Lower lobe of right lung (tissue), 2 donors: ENCODE data around the gene ANO10. TPM values are rescaled to one million over a fixed set of nuclear protein-coding genes. Genes with fewer than 3 reads are reported as not detected.

Experiments used
- ATAC-seq, 2 donors: fragments of 200-7000 bp; cut with Tn5 transposase; one replicate each; pipeline ENCODE4 v1.9.1; 2020 to 2022; ENCODE audit warnings: mild to moderate bottlenecking in 2 of 2, moderate library complexity in 2 of 2
- DNase-seq: peaks from one replicate; pipeline ENCODE4 v3.0.0-alpha.2; 2020
- H3K27ac ChIP-seq: fragments of 200-600 bp; one replicate; pipeline ENCODE4 v1.8.0; 2022
- H3K27me3 ChIP-seq: fragments of 200-600 bp; one replicate; pipeline ENCODE4 v1.8.0; 2022; ENCODE audit warnings: low read depth
- H3K36me3 ChIP-seq: fragments of 200-600 bp; one replicate; pipeline ENCODE4 v1.8.0; 2022; ENCODE audit warnings: mild to moderate bottlenecking
- H3K4me1 ChIP-seq: fragments of 200-600 bp; one replicate; pipeline ENCODE4 v1.8.0; 2022
- H3K4me3 ChIP-seq: fragments of 200-600 bp; one replicate; pipeline ENCODE4 v1.8.0; 2022; ENCODE audit warnings: mild to moderate bottlenecking
- H3K9me3 ChIP-seq: fragments of 200-600 bp; one replicate; pipeline ENCODE4 v1.8.0; 2022
- intact Hi-C: fragments of 100-400 bp; cut with DNase I; formaldehyde crosslinking; loops from one replicate; pipeline ENCODE4 v1.11.0; 2022
- total RNA-seq: library from RNA; stranded (reverse); fragmentation: NEBNext Ultra II Directional; extraction: Animal tissue kit (Norgen Biotek cat#: 25700); gene quantifications from one replicate; pipeline ENCODE4 v1.2.1, GENCODE V29; 2021
- TF ChIP-seq, protein P1 (sequence below): fragments of 200-600 bp; IDR thresholded peaks from one replicate; pipeline ENCODE4 v1.8.0; 2022; ENCODE audit warnings: antibody characterized with exemption, mild to moderate bottlenecking
- donor health status: DM: no; HTN: yes; CAD: no; lungs with severe emphysema.

The ANO10 gene
- total RNA-seq, 1 donor from 2014 or later: 32.3 TPM

GRCh38 chr3:43540624-43541023 is 81.2 kb downstream of the ANO10 start:
- no peaks in the 10 kb centered on the region for H3K27me3 ChIP-seq
- ATAC-seq: no peak
- H3K36me3 ChIP-seq: no peaks in the 10 kb centered on the region
- no peaks in the 10 kb centered on the region for H3K9me3 ChIP-seq
- H3K4me1 ChIP-seq: no peaks in the 10 kb centered on the region
- no peak for DNase-seq
- H3K4me3 ChIP-seq: no peak overlapping the region
- no peak overlapping the region for H3K27ac ChIP-seq
- TF ChIP-seq, protein P1, sequence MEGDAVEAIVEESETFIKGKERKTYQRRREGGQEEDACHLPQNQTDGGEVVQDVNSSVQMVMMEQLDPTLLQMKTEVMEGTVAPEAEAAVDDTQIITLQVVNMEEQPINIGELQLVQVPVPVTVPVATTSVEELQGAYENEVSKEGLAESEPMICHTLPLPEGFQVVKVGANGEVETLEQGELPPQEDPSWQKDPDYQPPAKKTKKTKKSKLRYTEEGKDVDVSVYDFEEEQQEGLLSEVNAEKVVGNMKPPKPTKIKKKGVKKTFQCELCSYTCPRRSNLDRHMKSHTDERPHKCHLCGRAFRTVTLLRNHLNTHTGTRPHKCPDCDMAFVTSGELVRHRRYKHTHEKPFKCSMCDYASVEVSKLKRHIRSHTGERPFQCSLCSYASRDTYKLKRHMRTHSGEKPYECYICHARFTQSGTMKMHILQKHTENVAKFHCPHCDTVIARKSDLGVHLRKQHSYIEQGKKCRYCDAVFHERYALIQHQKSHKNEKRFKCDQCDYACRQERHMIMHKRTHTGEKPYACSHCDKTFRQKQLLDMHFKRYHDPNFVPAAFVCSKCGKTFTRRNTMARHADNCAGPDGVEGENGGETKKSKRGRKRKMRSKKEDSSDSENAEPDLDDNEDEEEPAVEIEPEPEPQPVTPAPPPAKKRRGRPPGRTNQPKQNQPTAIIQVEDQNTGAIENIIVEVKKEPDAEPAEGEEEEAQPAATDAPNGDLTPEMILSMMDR: no peak
- intact Hi-C loops: no loop called here

GRCh38 chr3:43539321-43539720 is 82.5 kb downstream of the ANO10 start:
- no peak overlapping the region for H3K4me3 ChIP-seq
- DNase-seq: no peak
- H3K9me3 ChIP-seq: no peaks in the 10 kb centered on the region
- H3K27me3 ChIP-seq: no peaks in the 10 kb centered on the region
- no peak for ATAC-seq
- no peak overlapping the region for H3K27ac ChIP-seq
- no peaks in the 10 kb centered on the region for H3K36me3 ChIP-seq
- intact Hi-C loops: no loop called here
- no peaks in the 10 kb centered on the region for H3K4me1 ChIP-seq
- TF ChIP-seq, protein P1: no peak

- no peaks in the 10 kb centered on the region for H3K27me3 ChIP-seq
- no peaks in the 10 kb centered on the region for H3K9me3 ChIP-seq
- H3K4me3 ChIP-seq: no peak overlapping the region
- no peaks in the 10 kb centered on the region for H3K4me1 ChIP-seq
- DNase-seq (no peak), ATAC-seq (no peak)
- intact Hi-C loops: no loop called here
- TF ChIP-seq, protein P1: no peak
- no peaks in the 10 kb centered on the region for H3K36me3 ChIP-seq
- H3K27ac ChIP-seq: no peak overlapping the region
Observed at GRCh38 chr3:43537225-43537624, 84.6 kb downstream of the ANO10 start.

DNA sequence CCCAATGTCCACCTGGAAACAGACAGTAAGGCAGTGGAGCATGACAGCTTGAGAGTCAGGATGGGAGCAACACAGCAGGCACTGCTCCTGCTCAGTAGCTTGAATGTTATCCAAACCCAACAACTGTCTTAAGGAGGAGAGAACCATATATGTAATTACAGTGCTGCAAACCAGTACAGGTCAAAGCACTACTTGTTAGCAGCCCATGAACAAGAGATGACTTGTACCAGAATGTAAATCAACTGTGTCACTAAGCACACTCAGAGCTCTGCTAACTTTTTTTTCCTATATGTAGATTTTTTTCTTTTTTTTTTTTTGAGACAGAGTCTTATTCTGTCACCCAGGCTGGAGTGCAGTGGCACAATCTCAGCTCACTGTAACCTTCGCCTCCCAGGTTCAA is 87.1 kb downstream of the ANO10 start:
- TF ChIP-seq, protein P1: no peak
- Histone ChIP-seq H3K36me3 (no peaks in the 10 kb centered on the region), H3K9me3 (no peaks in the 10 kb centered on the region), H3K27ac (no peak overlapping the region), H3K4me3 (no peak overlapping the region), H3K27me3 (no peaks in the 10 kb centered on the region), H3K4me1 (no peaks in the 10 kb centered on the region)
- intact Hi-C loops: no loop called here
- ATAC-seq (no peak), DNase-seq (no peak)

DNA sequence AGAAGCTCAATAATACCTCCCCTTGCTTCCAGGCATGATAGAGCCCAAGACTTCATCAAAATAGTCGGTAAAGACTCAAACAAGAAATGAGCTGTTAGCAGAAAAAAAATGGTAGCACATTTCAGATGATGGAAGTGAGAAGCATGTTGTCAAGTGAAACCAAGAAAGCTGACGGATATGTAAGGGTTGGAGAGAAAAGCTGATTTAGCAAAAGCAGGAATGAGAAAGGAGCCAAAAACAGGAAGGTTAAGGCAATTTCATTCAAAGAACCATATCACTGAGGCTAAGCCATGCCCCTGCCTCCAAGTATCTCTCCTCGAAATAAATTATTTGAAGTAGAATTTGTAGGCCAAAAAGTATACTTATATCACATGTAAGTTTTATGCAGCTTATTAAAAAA is 88.8 kb downstream of the ANO10 start:
- TF ChIP-seq, protein P1: no peak
- H3K4me3 ChIP-seq: no peak overlapping the region
- ATAC-seq: no peak
- DNase-seq: no peak
- H3K9me3 ChIP-seq: peaks cover 9% of the 10 kb centered on the region
- intact Hi-C loops: no loop called here
- H3K4me1 ChIP-seq: no peaks in the 10 kb centered on the region
- H3K27me3 ChIP-seq: no peaks in the 10 kb centered on the region
- no peak overlapping the region for H3K27ac ChIP-seq
- H3K36me3 ChIP-seq: no peaks in the 10 kb centered on the region

GRCh38 chr3:43531835-43532234 is 90.0 kb downstream of the ANO10 start:
- Histone ChIP-seq H3K4me3 (no peak overlapping the region), H3K36me3 (no peaks in the 10 kb centered on the region), H3K9me3 (peaks cover 9% of the 10 kb centered on the region), H3K27ac (no peak overlapping the region), H3K27me3 (no peaks in the 10 kb centered on the region), H3K4me1 (no peaks in the 10 kb centered on the region)
- TF ChIP-seq, protein P1: no peak
- ATAC-seq (no peak), DNase-seq (no peak)
- intact Hi-C loops: no loop called here
